Measurements from ENCODE around the gene WDR86. TPM values are rescaled to one million over a fixed set of nuclear protein-coding genes. Genes with fewer than 3 reads are reported as not detected.

Gene WDR86
- polyA plus RNA-seq, 4 donors = 17.1 to 48.1 (median 26.0) TPM

- no peak for DNase-seq (ENCODE audit: low read depth in 4 of 4, low spot score in 3 of 4)
Measured at GRCh38 chr7:151393031-151393977, 16.5 kb downstream of the WDR86 start.

- no peak for DNase-seq (ENCODE audit: low read depth in 4 of 4, low spot score in 3 of 4)
Measured at GRCh38 chr7:151392426-151392825, 17.4 kb downstream of the WDR86 start.

- no peak for DNase-seq (ENCODE audit: low read depth in 4 of 4, low spot score in 3 of 4)
Measured at GRCh38 chr7:151392002-151392401, 17.8 kb downstream of the WDR86 start.

GRCh38 chr7:151391358-151391730 lies 18.5 kb downstream of the WDR86 start:
- no peak for DNase-seq (ENCODE audit: low read depth in 4 of 4, low spot score in 3 of 4)

- DNase-seq (ENCODE audit: low read depth in 4 of 4, low spot score in 3 of 4) = no peak
Measured at GRCh38 chr7:151390598-151391357, 19.1 kb downstream of the WDR86 start.

- no peak for DNase-seq (ENCODE audit: low read depth in 4 of 4, low spot score in 3 of 4)
Measured at GRCh38 chr7:151389768-151390597, 19.9 kb downstream of the WDR86 start.

- DNase-seq (ENCODE audit: low read depth in 4 of 4, low spot score in 3 of 4) = no peak
Measured at GRCh38 chr7:151389096-151389767, 20.6 kb downstream of the WDR86 start.

GRCh38 chr7:151388430-151388829 lies 21.4 kb downstream of the WDR86 start:
- DNase-seq (ENCODE audit: low read depth in 4 of 4, low spot score in 3 of 4) = no peak

GRCh38 chr7:151388007-151388297 lies 21.9 kb downstream of the WDR86 start:
- DNase-seq (ENCODE audit: low read depth in 4 of 4, low spot score in 3 of 4) = no peak

- no peak for DNase-seq (ENCODE audit: low read depth in 4 of 4, low spot score in 3 of 4)
Measured at GRCh38 chr7:151387161-151388006, 22.5 kb downstream of the WDR86 start.

GRCh38 chr7:151386301-151387160 lies 23.3 kb downstream of the WDR86 start:
- DNase-seq (ENCODE audit: low read depth in 4 of 4, low spot score in 3 of 4) = no peak

- no peak for DNase-seq (ENCODE audit: low read depth in 4 of 4, low spot score in 3 of 4)
Measured at GRCh38 chr7:151385626-151386300, 24.1 kb downstream of the WDR86 start.

GRCh38 chr7:151384776-151385625 lies 24.8 kb downstream of the WDR86 start:
- no peak for DNase-seq (ENCODE audit: low read depth in 4 of 4, low spot score in 3 of 4)

- DNase-seq (ENCODE audit: low read depth in 4 of 4, low spot score in 3 of 4) = no peak
Measured at GRCh38 chr7:151384352-151384697, 25.5 kb downstream of the WDR86 start.

- no peak for DNase-seq (ENCODE audit: low read depth in 4 of 4, low spot score in 3 of 4)
Measured at GRCh38 chr7:151383638-151384351, 26.0 kb downstream of the WDR86 start.

GRCh38 chr7:151382079-151382885 lies 27.6 kb downstream of the WDR86 start:
- DNase-seq (ENCODE audit: low read depth in 4 of 4, low spot score in 3 of 4) = no peak

Measured in left renal pelvis (tissue), 4 donors.